HL-60/S4 treated with retinoic acid at 250 ng/mL for 4 days and 3 days (cell line): ENCODE measurements around the gene RAB11B.
"Not testable (repeated sequence)": the region's sequence is repeated elsewhere in the genome, so short reads cannot be mapped to it uniquely, and the experiment has no call there.

Experiments used
- in situ Hi-C: fragments of 300-500 bp; cut with MboI; formaldehyde crosslinking; loops from 2 replicates; pipeline ENCODE4 v1.7.0; 2022; ENCODE audit warnings: low sequenced_read_pairs

RAB11B gene

DNA sequence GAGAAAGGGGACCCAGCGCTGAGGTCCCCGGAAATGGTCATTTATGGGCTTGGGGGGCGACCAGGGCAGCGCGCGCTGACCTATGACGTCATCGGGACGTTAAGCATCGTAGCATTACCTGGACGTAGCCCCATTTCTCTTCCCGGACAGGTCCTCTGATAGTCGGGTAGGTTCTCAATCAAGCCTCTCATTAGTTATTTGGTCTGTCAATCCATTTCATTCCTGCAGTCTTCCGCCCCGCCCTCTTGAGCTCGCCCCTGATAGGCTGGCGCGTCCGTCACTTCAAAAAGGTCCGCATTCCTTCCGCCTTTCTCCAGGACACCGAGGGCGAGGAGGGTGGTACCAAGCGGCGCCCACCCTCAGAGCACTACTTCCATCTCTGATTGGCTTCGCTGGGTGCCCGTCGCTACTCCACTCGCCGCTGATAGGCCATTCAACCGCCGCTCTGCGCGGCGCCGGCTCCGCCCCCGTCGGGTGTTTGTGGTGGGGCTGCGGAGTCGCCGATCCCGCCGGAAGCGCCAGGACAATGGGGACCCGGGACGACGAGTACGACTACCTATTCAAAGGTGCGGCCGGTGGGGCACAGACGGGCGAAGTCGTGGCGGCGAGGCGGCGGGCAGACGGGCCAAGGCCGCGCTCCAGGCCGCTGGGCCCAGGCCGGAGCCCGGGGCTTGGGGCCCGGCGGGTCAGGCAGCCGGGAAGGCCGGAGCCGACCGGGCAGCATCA, at the start of gene RAB11B:
TSS of gene RAB11B (plus strand) at position 470 of the 726 bp plus-strand sequence. CDS start at position 527, 57 bp downstream.
- in situ Hi-C loops = no loop called here

DNA sequence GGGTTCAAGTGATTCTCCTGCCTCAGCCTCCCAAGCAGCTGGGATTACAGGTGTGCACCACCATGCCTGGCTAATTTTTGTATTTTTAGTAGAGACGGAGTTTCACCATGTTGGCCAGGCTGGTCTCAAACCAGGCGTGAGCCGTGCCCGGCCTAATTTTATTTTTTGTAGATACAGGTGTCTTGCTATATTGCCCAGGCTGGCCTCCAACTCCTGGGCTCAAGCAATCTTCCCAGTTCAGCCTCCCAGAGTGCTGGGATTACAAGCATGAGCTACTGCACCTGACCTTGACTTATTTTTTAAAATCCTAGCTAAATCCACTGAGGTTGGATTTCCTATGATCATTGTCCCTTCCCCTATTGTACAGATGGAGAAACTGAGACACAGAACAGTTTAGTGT, 48.7 kb upstream of the RAB11B start:
- in situ Hi-C loops = not testable (repeated sequence)

DNA sequence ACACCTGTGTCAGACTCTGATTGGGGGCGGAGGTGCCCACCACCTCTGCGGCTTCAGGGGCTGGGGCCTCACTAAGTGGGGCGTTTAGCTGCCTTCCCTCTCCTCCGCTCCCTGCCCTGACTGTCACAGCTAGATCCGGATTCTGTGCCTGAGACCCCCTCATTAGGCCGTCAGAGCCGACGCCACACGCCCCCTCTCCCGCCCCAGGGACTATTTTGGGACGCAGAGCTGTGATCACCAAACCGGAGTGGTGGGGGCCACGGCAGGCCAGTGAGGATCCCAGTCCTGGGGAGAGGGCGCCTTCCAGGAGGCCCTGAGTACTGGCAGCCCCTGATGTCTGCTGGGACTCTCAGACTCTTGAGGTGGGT, 47.9 kb upstream of the RAB11B start:
- in situ Hi-C loops = no loop called here

DNA sequence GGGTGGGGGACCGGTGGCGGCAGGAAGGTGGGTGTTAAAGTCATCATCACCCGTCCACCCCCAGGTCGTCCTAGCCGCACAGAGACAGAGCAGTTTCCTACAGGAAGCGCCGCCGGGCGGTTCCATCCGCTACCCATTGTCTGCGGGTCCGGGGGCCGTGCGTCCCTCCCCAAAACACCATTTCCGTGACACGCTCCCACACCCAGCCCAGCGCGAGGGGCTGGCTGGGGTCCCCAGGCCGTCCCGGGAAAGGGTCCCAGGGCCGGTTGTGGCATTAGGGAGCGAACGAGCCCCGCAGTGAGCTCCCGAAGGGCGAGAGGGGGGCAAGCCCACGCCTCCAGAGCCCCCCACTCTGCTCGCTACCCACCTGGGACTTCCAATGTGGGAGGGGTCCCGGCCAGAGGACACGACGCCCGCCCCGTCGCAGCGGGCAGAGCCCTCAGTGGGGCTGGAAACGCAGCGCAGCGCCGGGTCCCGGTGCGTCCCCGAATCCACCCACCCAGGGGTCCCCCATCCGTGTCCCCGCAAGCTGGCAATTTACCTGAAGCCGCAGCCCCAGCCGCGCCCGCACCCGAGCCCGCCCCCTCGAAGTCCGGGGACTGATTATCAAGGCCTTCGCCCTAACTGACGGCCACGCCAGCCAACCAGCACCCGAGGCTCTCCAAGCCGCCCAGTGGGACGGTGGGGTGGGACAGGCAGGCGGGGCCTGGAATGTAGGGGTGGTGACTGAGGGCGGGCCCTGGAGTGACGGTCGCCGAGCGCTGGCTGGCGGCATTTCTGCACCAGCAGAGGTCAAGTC, 47.3 kb upstream of the RAB11B start, which contains the start of gene KANK3:
TSS of gene KANK3 (minus strand) at position 579 of the 799 bp plus-strand sequence. CDS start 5,434 bp downstream, outside the sequence.
- in situ Hi-C loops = no loop called here

DNA sequence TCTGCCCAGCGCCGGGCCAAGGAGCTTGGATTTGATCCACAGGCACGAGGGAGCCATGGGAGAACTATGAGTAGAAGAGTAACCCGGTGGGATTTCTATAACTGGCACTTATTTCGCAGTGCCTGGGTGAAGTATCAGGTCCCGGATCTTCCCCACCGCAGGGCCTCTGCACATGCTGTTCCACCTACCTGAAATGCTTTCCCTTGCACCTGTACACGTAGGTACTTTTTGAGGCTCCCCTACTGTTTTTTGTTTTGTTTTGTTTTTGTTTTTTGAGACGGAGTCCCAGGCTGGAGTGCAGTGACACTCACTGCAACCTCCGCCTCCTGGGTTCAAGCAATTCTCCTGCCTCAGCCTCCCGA, 46.7 kb upstream of the RAB11B start:
- in situ Hi-C loops = no loop called here

DNA sequence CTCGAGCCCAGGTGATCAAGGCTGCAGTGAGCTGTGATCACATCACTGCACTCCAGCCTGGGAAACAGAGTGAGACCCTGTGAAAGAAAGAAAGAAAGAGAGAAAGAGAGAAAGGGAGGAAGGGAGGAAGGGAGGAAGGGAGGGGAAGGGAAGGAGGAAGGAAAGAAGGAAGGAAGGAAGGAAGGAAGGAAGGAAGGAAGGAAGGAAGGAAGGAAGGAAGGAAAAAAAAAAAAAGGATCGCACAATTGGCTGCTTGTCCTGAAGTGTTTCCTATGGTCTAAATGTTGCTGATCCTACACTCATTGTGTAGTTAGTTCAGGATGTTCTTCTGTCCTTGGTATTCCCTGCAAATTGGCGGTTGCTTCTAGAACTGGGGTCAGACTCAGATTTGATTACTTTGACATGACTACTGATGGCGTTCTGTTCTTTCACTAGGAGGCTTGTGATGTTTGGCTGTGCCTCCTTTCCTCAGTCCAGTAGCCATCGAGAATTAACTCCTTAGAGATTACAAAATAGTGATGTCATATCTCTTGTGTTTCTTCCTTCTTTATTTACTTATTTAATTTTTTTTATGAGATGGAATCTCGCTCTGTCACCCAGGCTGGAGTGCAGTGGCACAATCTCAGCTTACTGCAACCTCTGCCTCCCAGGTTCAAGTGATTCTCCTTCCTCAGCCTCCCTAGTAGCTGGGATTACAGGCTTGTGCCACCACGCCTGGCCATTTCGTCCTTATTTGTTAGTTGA, 40.4 kb upstream of the RAB11B start:
- in situ Hi-C loops = not testable (repeated sequence)

DNA sequence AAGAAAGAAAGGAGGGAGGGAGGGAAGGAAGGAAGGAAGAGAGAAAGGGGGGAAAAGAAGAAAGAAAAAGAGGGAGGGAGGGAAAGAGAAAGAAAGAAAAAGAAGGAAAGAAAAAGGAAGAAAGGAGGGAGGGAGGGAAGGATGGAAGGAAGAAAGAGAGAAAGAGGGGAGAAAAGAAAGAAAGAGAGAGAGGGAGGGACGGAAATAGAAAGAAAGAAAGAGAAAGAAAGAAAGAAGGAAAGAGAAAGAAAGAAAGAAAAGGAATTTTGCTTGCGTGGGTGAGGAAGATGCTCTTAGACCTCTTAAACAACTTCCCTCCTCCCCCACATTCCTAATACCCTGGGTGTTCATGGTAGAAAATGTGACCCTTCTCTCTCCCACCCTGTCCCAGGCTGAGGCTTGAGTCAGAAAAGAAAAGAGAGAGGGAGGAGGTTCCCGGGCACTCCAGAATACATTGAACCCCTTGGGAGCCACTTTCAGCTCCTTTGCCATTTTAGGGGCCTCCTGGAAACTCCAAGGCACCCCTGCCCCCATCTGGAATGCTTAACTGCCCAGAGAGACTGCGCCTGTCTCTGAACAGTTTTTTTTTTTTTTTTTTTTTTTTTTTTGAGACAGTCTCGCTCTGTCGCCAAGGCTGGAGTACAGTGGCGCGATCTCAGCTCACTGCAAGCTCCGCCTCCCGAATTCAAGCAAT, 37.9 kb upstream of the RAB11B start:
- in situ Hi-C loops = no loop called here

DNA sequence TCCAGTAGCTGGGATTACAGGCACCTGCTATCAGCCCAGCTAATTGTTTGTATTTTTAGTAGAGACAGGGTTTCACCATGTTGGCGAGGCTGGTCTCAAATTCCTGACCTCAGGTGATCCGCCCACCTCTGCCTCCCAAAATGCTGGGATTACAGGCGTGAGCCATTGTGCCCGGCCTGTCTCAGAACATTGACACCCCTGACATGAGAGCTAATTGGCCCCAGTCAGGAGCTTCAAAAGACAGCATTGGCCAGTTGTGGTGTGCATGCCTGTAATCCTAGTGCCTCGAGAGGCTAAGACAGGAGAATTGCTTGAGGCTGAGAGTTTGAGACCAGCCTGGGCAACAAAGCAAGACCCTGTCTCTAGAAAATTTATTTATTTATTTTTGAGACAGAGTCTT, 37.3 kb upstream of the RAB11B start:
- in situ Hi-C loops = not testable (repeated sequence)

DNA sequence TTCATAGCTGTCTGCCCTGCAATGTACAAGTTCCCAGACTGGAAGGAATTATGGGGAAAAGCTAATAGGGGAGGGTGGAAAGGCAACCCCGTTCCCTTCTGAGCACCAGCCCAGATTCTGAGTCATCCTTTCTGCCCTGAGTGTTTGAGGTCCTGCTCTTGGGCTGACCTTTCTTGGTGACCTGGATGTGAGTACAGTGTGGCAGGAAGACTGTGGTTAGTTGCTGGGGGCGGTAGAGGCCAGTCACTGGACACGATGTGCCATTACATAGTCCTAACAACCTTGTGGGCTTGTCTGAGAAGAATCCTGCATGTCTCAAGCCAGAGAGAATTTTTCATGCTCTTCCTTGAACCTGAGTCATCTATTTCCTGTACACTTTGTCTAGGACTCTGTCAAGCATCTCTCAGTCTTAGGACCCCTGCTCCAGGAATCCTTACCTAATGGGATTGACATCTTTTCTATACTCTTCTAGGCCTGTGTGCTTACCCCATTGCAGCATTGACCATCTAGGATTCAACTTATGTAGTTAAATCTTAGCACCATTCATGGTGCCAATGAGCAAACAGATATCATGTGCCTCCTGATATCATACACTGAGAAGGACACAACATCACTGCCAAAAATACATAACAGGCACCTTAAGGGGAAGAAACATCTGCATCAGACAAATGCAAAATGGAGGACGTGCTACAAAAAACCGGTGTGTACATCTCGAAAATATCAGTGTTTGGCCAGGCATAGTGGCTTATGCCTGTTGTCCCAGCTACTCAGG, 34.3 kb upstream of the RAB11B start:
- in situ Hi-C loops = no loop called here

DNA sequence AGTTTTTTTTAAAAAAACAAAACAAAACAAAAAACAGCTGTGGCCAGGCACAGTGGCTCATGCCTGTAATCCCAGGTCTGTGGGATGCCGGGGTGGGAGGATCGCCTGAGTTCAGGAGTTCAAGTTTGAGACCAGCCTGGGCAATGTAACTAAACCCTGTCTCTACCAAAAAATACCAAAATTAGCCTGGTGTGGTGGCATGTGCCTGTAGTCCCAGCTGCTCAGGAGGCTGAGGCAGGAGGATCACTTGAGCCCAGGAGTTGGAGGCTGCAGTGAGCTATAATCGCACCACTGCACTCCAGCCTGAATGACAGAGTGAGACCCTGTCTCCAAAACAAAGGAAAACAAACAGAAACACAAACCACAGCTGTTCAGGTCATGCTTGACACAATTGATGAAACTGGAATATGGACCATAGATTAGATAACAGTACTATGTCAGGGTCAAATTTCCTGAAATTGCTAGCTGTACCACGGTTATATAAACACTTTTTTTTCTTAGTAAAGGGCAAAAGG, 33.1 kb upstream of the RAB11B start:
- in situ Hi-C loops = no loop called here

DNA sequence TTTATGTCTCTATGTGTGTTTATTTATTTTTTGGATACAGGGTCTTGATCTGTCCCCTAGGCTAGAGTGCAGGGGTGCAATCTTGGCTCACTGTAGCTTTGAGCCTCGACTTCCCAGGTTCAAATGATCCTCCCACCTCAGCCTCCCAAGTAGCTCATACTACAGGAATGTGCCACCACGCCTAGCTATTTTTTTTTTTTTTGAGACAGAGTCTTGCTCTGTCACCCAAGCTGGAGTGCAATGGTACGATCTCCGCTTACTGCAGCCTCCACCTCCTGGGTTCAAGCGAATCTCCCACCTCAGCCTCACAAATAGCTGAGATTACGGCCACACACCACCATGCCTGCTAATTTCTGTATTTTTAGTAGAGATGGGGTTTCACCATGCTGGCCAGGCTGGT, 31.2 kb upstream of the RAB11B start:
- in situ Hi-C loops = no loop called here

DNA sequence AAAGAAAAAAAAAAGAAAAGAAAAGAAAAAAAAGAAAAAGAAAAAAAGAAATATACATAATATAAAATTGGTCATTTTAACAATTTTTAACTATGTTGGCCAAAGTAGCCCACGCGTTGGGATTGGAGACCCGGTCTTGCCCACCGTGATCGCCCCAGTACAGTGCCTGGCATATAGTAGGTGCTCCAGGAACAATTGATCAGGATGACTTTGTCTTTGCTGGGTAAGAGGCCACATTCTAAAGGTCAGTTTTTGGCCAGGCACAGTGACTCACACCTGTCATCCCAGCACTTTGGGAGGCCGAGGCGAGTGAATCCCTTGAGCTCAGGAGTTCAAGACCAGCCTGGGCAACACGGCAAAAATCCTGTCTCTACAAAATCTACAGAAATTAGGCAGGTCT, 30.0 kb upstream of the RAB11B start:
- in situ Hi-C loops = no loop called here

DNA sequence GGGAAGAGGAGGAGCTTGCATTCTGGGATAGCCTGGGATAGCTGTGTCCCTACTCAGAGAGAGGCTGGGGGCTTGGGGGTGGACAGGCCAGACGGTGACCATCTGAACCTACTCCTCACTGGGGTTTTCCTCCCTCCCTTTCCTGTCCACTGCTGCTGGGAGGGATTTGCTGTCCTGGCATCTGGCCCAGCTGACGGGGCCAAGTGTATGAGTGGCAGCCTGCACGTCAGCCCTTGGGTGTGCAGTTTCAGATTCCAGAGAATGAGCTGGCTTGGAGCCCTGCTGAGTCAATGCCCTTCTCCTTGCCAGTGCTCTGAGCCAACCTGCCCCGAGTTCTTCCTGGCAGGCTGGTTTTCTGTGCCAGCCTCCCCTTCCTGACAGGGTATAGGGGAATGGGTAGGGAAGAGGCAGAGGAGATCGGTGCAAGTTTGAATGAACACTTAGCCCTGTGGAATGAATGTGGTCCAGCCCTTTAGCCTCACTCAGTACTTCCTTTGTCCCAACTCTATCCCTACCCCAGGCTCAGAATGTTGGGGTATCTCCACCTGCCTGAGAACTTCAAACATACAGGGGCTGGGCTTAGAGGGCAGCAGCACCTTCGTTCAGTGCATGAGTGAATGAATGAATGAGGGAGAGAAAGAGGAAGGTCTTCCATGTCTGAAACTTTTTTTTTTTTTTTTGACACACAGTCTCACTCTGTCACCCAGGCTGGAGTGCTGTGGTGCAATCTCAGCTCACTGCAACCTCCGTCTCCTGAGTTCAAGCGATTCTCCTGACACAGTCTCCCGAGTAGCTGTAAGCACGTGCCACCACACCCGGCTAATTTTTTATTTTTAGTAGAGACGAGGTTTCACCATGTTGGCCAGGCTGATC, 28.0 kb upstream of the RAB11B start:
- in situ Hi-C loops = no loop called here

DNA sequence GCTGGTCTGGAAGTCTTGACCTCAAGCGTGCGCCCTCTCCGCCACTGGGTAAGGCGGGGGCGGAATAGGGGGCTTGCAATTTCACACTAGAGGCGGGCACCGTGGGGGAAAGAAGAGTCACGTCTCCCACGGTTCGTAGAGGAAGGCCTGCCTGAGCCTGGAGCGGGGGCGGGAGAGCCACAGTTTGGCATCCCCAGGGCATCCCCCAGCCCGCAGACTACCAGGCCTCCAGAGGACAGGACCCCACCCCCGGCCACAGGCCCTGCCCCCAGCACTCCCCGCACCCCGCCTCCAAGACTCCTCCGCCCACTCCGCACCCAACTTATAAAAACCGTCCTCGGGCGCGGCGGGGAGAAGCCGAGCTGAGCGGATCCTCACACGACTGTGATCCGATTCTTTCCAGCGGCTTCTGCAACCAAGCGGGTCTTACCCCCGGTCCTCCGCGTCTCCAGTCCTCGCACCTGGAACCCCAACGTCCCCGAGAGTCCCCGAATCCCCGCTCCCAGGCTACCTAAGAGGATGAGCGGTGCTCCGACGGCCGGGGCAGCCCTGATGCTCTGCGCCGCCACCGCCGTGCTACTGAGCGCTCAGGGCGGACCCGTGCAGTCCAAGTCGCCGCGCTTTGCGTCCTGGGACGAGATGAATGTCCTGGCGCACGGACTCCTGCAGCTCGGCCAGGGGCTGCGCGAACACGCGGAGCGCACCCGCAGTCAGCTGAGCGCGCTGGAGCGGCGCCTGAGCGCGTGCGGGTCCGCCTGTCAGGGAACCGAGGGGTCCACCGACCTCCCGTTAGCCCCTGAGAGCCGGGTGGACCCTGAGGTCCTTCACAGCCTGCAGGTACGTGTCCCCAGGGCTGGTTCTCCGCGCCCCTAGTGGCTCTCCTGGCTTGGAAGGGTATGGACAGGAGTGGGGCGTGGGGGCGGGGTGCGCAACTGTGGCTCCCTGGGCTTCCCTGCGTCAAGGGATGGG, 26.1 kb upstream of the RAB11B start, which contains the start of gene ANGPTL4:
TSS of gene ANGPTL4 (plus strand) at position 353 of the 969 bp plus-strand sequence. CDS start at position 520, 167 bp downstream.
- in situ Hi-C loops = no loop called here

DNA sequence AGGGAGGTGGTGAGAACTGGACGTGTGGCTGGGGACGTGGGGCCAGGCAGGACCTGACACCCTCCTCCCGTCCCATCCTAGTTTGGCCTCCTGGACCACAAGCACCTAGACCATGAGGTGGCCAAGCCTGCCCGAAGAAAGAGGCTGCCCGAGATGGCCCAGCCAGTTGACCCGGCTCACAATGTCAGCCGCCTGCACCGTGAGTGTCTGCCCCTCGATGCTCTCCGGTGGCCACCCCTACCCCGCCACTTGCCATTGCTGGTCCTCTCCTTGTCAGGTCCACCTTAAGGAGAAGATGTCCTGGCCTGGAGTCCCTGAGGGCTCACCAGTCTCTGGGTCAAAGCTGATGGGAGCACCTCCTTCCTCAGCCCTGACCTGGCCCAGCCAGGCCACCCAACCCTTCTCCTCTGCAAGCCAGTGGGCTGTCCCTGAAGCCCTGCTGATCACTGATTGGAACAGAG, 24.0 kb upstream of the RAB11B start:
- in situ Hi-C loops = no loop called here

DNA sequence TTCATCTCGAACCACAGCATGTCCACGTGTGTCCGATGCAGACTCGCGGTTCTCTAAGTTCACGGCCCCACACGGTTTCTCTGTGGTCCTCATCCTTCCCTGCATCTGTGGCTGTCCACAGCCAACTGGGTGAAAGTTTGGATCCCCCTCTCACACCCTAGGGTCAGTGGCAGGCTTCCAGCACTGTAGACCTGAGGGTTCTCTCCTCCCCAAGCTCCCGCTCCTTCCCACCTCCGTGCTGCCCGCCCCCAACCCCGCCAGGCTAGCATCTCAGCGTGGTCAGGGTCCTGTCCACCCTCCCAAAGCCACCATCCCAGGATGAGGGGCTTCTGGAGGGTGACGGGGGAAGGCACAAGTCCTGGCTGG, 23.2 kb upstream of the RAB11B start:
- in situ Hi-C loops = no loop called here

DNA sequence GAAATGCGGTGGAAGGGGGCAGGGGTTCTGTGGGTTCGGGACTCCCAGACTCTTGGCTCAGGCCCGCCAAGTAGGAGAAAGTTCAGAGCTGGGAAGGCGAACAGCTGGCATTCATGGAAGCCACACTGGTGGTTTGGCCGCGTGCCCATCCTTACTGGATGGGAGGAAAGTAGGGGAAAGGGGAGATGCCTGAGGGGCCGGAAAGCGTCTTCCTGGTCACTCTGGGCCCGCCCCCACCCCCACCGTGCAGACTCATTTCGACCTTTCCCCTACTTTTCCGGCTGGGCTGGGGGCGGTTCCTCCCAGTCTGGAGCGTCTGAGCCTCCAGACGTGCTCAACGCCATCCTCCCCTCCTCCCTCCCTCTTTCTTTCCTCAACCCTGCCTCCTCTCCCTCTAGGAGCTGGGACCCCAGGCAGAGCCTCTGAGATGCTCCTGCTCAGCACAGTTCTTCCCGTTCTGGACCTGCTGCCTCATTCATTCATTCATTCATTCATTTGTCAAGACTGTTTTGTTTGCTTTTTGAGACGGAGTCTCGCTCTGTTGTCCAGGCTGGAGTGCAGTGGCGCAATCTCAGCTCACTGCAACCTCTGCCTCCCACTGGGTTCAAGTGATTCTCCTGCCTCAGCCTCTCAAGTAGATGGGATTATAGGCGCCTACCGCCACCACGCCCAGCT, 22.7 kb upstream of the RAB11B start:
- in situ Hi-C loops = no loop called here
